ENCODE results near the gene PRKN.

DNA sequence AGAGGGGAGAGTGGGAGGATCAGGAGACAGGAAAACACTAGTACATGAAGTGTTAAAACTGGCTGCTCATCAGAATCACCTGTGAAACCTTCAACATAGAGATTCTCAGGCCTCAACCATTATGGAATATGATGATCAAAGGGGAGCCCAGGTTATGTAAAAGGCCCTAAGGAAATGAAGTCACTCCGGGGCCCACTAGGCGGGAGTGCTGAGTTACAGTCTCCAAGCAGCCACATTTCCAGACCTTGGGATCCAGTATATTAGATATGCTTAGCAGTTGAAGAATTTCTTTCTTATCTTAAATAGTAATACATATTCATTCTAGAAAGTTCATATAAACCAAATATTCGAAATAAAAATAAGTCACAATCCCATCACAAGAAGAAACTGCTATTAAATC, 476.3 kb downstream of the PRKN start:
- TF ChIP-seq CTCF (IDR thresholded peaks at IDR 0.05): peak in 3 of 7 experiments; percentile 32 to 48 (median 32)
- no peak for TF ChIP-seq POLR2A (IDR thresholded peaks at IDR 0.05)
